NCI-H748 (cell line): Measurements from ENCODE around the gene MEGF10.
"Not testable (repeated sequence)": the region's sequence is repeated elsewhere in the genome, so short reads cannot be mapped to it uniquely, and the experiment has no call there.

Source experiments
- DNase-seq: peaks from one replicate; lab custom pipeline; 2025; ENCODE audit not compliant: unreplicated experiment; lab: John Stamatoyannopoulos, UW

The MEGF10 gene

GRCh38 chr5:127290019-127290945 is at the start of gene MEGF10:
TSS of gene MEGF10 (plus strand) at chr5:127290796. CDS start at chr5:127331309, 40,513 bp downstream.
- DNase-seq, result peak; percentile 27

- no peak for DNase-seq
Observed at GRCh38 chr5:127243011-127243410, 47.6 kb upstream of the MEGF10 start.

- DNase-seq, result no peak
Observed at GRCh38 chr5:127254729-127255284, 35.8 kb upstream of the MEGF10 start.

DNA sequence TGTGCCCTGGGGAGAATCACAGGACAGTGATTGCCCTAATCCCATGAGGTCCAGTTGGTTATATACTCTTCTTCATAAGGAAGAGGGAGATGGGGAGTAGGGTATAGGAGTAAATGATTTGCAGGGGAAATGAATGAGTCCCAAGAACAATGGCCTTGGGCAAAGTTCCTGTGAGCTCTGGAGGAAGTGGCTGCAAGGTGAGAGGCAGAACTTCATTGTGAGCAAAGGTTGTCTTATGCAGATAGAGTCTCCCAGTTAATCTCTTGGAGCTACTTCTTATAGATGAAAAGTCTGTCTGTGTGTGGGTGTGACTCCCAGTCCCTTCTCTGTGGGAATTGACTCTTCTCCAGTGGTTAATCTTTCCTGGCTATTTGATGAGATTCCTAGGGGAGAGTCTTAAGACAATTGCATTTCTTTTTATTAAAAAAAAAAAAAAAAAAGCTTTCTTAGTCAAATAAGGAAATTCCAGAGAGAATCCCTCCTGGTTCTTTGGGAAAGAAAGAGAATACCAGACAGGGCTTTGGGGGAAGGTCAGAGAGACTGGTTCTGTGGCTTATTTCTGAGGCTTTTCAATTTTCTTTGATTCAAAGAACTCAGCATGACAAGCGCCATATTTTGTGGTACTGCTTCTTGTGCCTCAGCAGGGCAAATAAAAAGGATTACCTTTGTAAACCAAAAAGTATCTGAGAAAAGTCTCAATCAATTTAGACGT is 33.6 kb upstream of the MEGF10 start:
- DNase-seq, result no peak

GRCh38 chr5:127260686-127261085 is 29.9 kb upstream of the MEGF10 start:
- DNase-seq, result no peak

DNA sequence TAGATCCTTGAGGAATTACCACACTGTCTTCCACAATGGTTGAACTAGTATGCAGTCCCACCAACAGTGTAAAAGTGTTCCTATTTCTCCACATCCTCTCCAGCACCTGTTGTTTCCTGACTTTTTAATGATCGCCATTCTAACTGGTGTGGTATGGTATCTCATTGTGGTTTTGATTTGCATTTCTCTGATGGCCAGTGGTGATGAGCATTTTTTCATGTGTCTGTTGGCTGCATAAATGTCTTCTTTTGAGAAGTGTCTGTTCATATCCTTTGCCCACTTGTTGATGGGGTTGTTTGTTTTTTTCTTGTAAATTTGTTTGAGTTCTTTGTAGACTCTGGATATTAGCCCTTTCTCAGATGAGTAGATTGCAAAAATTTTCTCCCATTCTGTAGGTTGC is 25.1 kb upstream of the MEGF10 start:
- DNase-seq, result not testable (repeated sequence)

GRCh38 chr5:127268342-127268741 is 22.3 kb upstream of the MEGF10 start:
- DNase-seq, result peak; percentile 71

- DNase-seq, result not testable (repeated sequence)
Observed at GRCh38 chr5:127270713-127271112, 19.9 kb upstream of the MEGF10 start.

GRCh38 chr5:127275641-127276193 is 14.9 kb upstream of the MEGF10 start:
- DNase-seq, result peak; percentile 34

DNA sequence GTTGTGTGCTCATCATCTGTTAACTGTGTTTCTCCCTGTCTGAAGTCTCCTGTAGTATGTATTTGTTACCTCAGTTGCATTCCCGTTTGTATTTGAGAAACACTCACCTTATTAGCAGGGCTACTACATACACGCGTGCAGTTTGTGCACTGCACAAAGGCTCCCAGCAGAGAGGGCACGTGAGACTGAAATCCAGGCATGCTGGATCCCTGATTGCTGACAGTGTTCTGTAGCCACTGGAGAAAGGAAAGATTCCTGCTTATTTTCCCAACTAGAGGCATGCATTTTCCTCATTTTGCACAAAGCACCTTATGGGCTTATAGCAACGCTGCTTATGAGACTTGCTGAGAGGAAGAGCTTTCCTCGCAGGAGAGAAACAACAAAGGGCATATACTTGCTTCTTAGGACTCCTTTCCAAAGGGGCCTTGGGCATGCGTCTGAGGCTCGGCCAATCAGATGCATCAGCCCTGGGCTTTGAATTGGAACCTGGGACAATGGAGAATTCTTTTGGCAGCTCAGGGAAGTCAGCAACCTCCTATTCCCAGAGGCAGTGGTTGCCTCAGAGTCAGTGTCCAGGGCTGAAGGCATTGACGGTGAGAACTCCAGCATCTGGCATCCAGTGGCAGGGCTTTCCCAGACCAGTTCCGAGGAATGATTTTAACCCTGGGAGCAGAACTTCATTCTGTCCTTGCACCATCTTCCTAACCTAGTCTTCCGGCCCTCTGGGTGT is 9.9 kb upstream of the MEGF10 start:
- no peak for DNase-seq

- DNase-seq, result no peak
Observed at GRCh38 chr5:127281609-127282008, 9.0 kb upstream of the MEGF10 start.

GRCh38 chr5:127288676-127289075 is 1.9 kb upstream of the MEGF10 start:
- no peak for DNase-seq

DNA sequence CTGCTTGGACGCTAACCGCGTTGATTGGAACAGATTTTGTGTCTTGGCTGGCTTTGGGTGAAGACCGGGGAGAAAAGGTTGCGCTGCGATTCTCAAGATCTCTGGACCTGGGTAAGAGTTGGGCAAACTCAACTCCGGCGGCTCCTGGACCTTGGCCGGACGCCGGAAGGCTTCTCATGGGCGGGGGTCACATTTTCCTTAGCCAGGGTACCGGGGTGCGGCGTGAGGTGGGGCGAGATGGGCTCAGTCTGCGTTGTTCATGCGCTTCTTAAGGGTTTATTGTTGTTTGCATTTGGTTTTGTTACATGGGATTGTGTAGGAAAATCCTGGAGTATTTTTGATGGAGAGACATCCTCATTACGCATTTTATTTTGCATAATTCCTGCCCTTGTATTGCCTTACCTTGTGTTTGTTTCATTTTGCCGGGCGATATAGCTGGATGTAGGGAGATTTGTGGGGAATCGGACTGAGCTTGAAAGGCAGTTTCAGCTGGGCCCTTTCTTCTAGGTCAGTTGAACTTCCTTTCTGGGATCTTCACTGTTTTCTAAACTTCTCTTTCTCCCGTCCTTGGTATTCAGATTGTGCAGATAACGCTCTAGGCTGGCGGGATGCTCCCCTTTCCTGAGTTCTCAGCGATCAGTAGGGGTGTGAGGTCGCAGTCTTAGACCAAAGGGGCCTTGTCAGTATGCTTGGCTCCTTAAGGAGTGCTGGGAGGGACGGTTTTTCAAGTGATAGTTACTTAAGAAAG is 524 bp downstream of the MEGF10 start:
- DNase-seq, result no peak

DNA sequence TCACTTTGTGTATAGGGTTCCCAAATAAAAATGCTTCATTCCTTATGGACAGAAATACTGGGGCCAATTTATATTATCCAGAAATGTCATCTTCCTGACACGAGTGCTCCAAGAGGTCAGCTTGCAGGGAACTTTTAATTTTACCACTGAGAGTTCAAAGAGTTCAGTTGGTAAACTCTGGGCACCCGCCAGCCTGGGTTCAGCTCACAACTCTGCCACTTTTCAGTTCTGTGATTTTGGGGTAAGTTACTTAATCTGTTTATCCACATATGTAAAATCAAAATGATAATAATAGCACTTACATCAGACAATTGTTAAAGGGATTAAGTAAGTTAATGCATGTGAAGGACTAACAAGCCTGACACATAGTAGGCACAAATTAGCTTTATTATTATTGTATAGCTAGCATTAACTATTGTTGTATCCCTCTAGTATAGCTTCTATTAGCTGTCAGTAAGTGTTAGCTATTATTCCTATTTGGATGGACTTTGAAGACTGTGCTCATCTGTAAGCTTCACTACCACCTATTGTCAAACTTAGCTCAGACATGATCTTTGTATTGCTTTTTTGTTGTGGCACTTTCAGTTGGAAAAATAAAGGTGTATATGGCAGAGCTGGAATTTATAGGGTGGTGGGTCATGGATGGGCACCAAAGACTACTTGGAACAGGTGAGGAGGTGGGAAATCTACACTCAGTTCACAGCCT is 1.6 kb downstream of the MEGF10 start:
- no peak for DNase-seq

GRCh38 chr5:127293373-127293772 is 2.8 kb downstream of the MEGF10 start:
- DNase-seq, result no peak

- no peak for DNase-seq
Observed at GRCh38 chr5:127294829-127295228, 4.2 kb downstream of the MEGF10 start.

- no peak for DNase-seq
Observed at GRCh38 chr5:127295454-127295853, 4.9 kb downstream of the MEGF10 start.

GRCh38 chr5:127296321-127296720 is 5.7 kb downstream of the MEGF10 start:
- no peak for DNase-seq

DNA sequence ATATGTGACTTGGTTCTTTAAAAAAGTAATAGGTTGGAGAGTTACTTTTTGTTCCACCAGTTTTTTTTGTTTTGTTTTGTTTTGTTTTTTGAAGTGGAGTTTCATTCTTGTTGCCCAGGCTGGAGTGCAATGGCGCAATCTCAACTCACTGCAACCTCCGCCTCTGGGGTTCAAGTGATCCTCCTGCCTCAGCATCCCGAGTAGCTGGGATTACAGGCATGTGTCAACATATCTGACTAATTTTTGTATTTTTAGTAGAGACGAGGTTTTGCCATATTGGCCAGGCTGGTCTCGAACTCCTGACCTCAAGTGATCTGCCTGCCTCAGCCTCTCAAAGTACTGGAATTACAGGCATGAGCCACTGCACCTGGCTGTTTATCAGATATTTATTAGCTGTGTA is 6.3 kb downstream of the MEGF10 start:
- DNase-seq, result not testable (repeated sequence)
